ENCODE data around the gene BHLHA15.
A peak's percentile ranks its signal among the peaks of the same experiment; 100 is the strongest.

Gene BHLHA15

GRCh38 chr7:98209166-98209920 lies 1.9 kb upstream of the BHLHA15 start:
- DNase-seq (ENCODE audit: low spot score): no peak
- TF ChIP-seq, protein P1, sequence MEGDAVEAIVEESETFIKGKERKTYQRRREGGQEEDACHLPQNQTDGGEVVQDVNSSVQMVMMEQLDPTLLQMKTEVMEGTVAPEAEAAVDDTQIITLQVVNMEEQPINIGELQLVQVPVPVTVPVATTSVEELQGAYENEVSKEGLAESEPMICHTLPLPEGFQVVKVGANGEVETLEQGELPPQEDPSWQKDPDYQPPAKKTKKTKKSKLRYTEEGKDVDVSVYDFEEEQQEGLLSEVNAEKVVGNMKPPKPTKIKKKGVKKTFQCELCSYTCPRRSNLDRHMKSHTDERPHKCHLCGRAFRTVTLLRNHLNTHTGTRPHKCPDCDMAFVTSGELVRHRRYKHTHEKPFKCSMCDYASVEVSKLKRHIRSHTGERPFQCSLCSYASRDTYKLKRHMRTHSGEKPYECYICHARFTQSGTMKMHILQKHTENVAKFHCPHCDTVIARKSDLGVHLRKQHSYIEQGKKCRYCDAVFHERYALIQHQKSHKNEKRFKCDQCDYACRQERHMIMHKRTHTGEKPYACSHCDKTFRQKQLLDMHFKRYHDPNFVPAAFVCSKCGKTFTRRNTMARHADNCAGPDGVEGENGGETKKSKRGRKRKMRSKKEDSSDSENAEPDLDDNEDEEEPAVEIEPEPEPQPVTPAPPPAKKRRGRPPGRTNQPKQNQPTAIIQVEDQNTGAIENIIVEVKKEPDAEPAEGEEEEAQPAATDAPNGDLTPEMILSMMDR (IDR thresholded peaks at IDR 0.05; ENCODE audit: extremely low read depth, insufficient read depth, missing control alignments): no peak
- in situ Hi-C loops (cut with MboI; ENCODE audit: low pct_unique_long_range_greater_than_20kb, low sequenced_read_pairs, unreplicated experiment): no loop called here

DNA sequence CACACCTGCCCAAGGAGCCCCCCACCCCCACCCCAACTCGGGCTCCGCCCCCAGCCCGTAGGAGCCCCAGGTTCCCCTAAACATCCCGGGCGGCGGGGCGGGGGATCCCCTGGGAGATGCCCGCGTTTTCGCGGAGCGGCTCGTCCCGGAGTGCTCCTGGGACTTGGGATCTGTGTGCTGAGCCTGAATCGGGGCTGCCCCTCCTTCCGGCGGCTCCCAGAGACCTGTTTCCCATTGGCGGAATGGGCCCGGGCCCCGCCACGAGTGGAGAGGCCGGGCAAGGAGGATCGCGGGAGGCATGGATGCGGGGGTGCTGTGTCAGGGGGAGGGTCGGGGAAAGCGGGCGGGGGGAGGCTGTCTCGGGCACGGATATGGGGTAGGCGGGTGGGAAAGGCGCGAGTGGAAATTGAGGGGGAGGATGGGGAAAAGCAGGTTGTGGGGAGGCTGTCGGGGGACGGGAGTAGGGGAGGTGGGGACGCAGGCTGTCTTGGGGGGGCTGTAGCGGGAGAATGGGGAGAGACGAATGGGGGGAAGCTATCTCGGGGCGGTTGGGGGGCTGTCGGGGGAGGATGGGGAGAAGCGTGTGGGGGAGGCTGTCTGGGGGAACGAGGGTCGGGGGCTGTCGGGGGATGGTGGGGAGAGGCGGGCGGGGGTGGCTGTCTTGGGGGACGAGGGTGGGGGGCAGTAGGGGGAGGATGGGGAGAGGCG lies 572 bp upstream of the BHLHA15 start:
- in situ Hi-C loops (cut with MboI; ENCODE audit: low pct_unique_long_range_greater_than_20kb, low sequenced_read_pairs, unreplicated experiment): no loop called here
- TF ChIP-seq, protein P1 (IDR thresholded peaks at IDR 0.05; ENCODE audit: extremely low read depth, insufficient read depth, missing control alignments): no peak
- DNase-seq (ENCODE audit: low spot score): no peak

GRCh38 chr7:98211676-98212531 lies 665 bp downstream of the BHLHA15 start:
- peak; percentile 45 for DNase-seq (ENCODE audit: low spot score)
- in situ Hi-C loops (cut with MboI; ENCODE audit: low pct_unique_long_range_greater_than_20kb, low sequenced_read_pairs, unreplicated experiment): no loop called here
- TF ChIP-seq, protein P1 (IDR thresholded peaks at IDR 0.05; ENCODE audit: extremely low read depth, insufficient read depth, missing control alignments): no peak

- no peak for DNase-seq (ENCODE audit: low spot score)
- in situ Hi-C loops (cut with MboI; ENCODE audit: low pct_unique_long_range_greater_than_20kb, low sequenced_read_pairs, unreplicated experiment): no loop called here
- TF ChIP-seq, protein P1 (IDR thresholded peaks at IDR 0.05; ENCODE audit: extremely low read depth, insufficient read depth, missing control alignments): no peak
These were observed 1.3 kb downstream of the BHLHA15 start for GRCh38 chr7:98212532-98213041.

- peak; percentile 46 for DNase-seq (ENCODE audit: low spot score)
- in situ Hi-C loops (cut with MboI; ENCODE audit: low pct_unique_long_range_greater_than_20kb, low sequenced_read_pairs, unreplicated experiment): no loop called here
These were observed 2.2 kb downstream of the BHLHA15 start for GRCh38 chr7:98213296-98213887.

More at GRCh38 chr7:98213296-98213887, 2.2 kb downstream of the BHLHA15 start:
- TF ChIP-seq, protein P1 (IDR thresholded peaks at IDR 0.05; ENCODE audit: extremely low read depth, insufficient read depth, missing control alignments): no peak
